ENCODE results near the gene IGSF6. TPM values are rescaled to one million over a fixed set of nuclear protein-coding genes. Genes with fewer than 3 reads are reported as not detected.
A peak's percentile ranks its signal among the peaks of the same experiment; 100 is the strongest.
"Not testable (repeated sequence)": the region's sequence is repeated elsewhere in the genome, so short reads cannot be mapped to it uniquely, and the experiment has no call there.

Gene IGSF6
- total RNA-seq, 1 experiment from 2014 or later, result not detected

- H4K5ac ChIP-seq (ENCODE audit: insufficient read length, low read depth, low read length), result no peak overlapping the region
- no CpG with 5 or more reads among the region's 3 CpGs for WGBS (ENCODE audit: extremely low coverage, insufficient read length, low lambda C conversion rate)
- H3K27ac Mint-ChIP-seq, result peak overlapping the region in 1 of 3 experiments; percentile 57; a peak in 3 of 7 replicates
Measured at GRCh38 chr16:21608639-21609328, 43.6 kb downstream of the IGSF6 start.

GRCh38 chr16:21605848-21606247, 46.6 kb downstream of the IGSF6 start:
- H4K20me1 ChIP-seq (ENCODE audit: control insufficient read depth, insufficient read depth, insufficient read length); H4K5ac ChIP-seq (ENCODE audit: insufficient read length, low read depth, low read length); H3K23me2 ChIP-seq (ENCODE audit: insufficient read length, low read depth, low read length, poor library complexity, severe bottlenecking); H3K9ac ChIP-seq (ENCODE audit: extremely low read depth, insufficient read length, low read length); H3K9me3 Mint-ChIP-seq; H3K23ac ChIP-seq (ENCODE audit: insufficient read length, low read depth, low read length); H3K9me3 ChIP-seq (ENCODE audit: control insufficient read depth, low read depth, low read length); H4K91ac ChIP-seq (ENCODE audit: insufficient read length, low read depth, low read length); H2AFZ ChIP-seq (ENCODE audit: low read length); H2BK120ac ChIP-seq (ENCODE audit: low read depth, low read length, poor library complexity, severe bottlenecking); H2BK15ac ChIP-seq (ENCODE audit: low read depth, low read length); H3K27me3 ChIP-seq (ENCODE audit: insufficient read depth, low read length); H2AK5ac ChIP-seq (ENCODE audit: insufficient read length, low read length); H3T11ph ChIP-seq (ENCODE audit: low read length); H3K27me3 Mint-ChIP-seq (ENCODE audit: low read depth); H2BK20ac ChIP-seq (ENCODE audit: low read depth, low read length, poor library complexity, severe bottlenecking); DNase-seq; H2BK5ac ChIP-seq (ENCODE audit: insufficient read length, low read length); H3K14ac ChIP-seq (ENCODE audit: insufficient read depth, low read length); H3K27ac Mint-ChIP-seq; H2BK12ac ChIP-seq (ENCODE audit: insufficient read length, low read depth, low read length); H3K36me3 Mint-ChIP-seq (ENCODE audit: insufficient read depth in 1 of 3, low read depth in 3 of 3); H3K27ac ChIP-seq (ENCODE audit: insufficient read length, low read depth, low read length); H3K4me3 Mint-ChIP-seq; H3K18ac ChIP-seq (ENCODE audit: insufficient read length, low read depth, low read length); H4K8ac ChIP-seq (replicated peaks; ENCODE audit: insufficient read length, low read depth, low read length); H3K4ac ChIP-seq (ENCODE audit: low read depth, low read length); H3K56ac ChIP-seq (ENCODE audit: insufficient read length, low read depth, low read length); H3K4me2 ChIP-seq (ENCODE audit: insufficient read depth, insufficient read length, low read length): not testable (repeated sequence)
- Histone ChIP-seq H3K79me2 (ENCODE audit: insufficient read depth, low read length) (peaks cover 43% of the 10 kb centered on the region), H3K79me1 (ENCODE audit: insufficient read depth, low read depth, low read length, poor library complexity, severe bottlenecking) (peaks cover 11% of the 10 kb centered on the region), H3K4me1 (ENCODE audit: insufficient read depth, low read length) (peaks cover 11% of the 10 kb centered on the region)
- WGBS (ENCODE audit: extremely low coverage, insufficient read length, low lambda C conversion rate), result no CpG with 5 or more reads among the region's 8 CpGs
- peaks cover 39% of the 10 kb centered on the region in 2 experiments for H3K4me1 Mint-ChIP-seq

More at GRCh38 chr16:21608639-21609328, 43.6 kb downstream of the IGSF6 start:
- Histone ChIP-seq H3K4me1 (ENCODE audit: insufficient read depth, low read length) (peaks cover 14% of the 10 kb centered on the region), H3K23ac (ENCODE audit: insufficient read length, low read depth, low read length) (no peak overlapping the region), H2BK15ac (ENCODE audit: low read depth, low read length) (no peak overlapping the region), H2AFZ (ENCODE audit: low read length) (no peak overlapping the region), H2BK5ac (ENCODE audit: insufficient read length, low read length) (no peak overlapping the region), H3K79me1 (ENCODE audit: insufficient read depth, low read depth, low read length, poor library complexity, severe bottlenecking) (peaks cover 16% of the 10 kb centered on the region), H3K23me2 (ENCODE audit: insufficient read length, low read depth, low read length, poor library complexity, severe bottlenecking) (no peaks in the 10 kb centered on the region), H4K8ac (replicated peaks; ENCODE audit: insufficient read length, low read depth, low read length) (no peak overlapping the region), H3K4me2 (ENCODE audit: insufficient read depth, insufficient read length, low read length) (no peak overlapping the region), H3K9me3 (ENCODE audit: control insufficient read depth, low read depth, low read length) (no peaks in the 10 kb centered on the region), H4K91ac (ENCODE audit: insufficient read length, low read depth, low read length) (no peak overlapping the region), H3T11ph (ENCODE audit: low read length) (no peak overlapping the region), H2BK20ac (ENCODE audit: low read depth, low read length, poor library complexity, severe bottlenecking) (no peak overlapping the region), H2BK120ac (ENCODE audit: low read depth, low read length, poor library complexity, severe bottlenecking) (no peak overlapping the region), H3K9ac (ENCODE audit: extremely low read depth, insufficient read length, low read length) (no peak overlapping the region), H3K18ac (ENCODE audit: insufficient read length, low read depth, low read length) (no peak overlapping the region), H3K56ac (ENCODE audit: insufficient read length, low read depth, low read length) (no peak overlapping the region), H3K14ac (ENCODE audit: insufficient read depth, low read length) (no peak overlapping the region), H3K27ac (ENCODE audit: insufficient read length, low read depth, low read length) (no peak overlapping the region), H3K27me3 (ENCODE audit: insufficient read depth, low read length) (no peaks in the 10 kb centered on the region), H4K20me1 (ENCODE audit: control insufficient read depth, insufficient read depth, insufficient read length) (no peaks in the 10 kb centered on the region), H3K4ac (ENCODE audit: low read depth, low read length) (no peak overlapping the region), H3K79me2 (ENCODE audit: insufficient read depth, low read length) (peaks cover 38% of the 10 kb centered on the region), H2BK12ac (ENCODE audit: insufficient read length, low read depth, low read length) (no peak overlapping the region), H2AK5ac (ENCODE audit: insufficient read length, low read length) (no peak overlapping the region)
- Mint-ChIP-seq H3K4me1 (peaks cover 51 to 53% of the 10 kb centered on the region in 2 experiments), H3K9me3 (no peaks in the 10 kb centered on the region), H3K4me3 (no peak overlapping the region; a peak in 1 of 5 replicates), H3K36me3 (ENCODE audit: insufficient read depth in 1 of 3, low read depth in 3 of 3) (peaks cover 4% of the 10 kb centered on the region in 3 experiments; a peak in 5 of 7 replicates), H3K27me3 (ENCODE audit: low read depth) (no peaks in the 10 kb centered on the region)
- no peak for TF ChIP-seq CTCF (conservative IDR thresholded peaks at IDR 0.05)
- DNase-seq, result no peak
